ENCODE measurements around the gene STARD3. TPM values are rescaled to one million over a fixed set of nuclear protein-coding genes. Genes with fewer than 3 reads are reported as not detected.

The STARD3 gene
- total and polyA plus RNA-seq, 2 of the 13 experiments (the other 11 are each of a cell fraction or from before 2014, with no cell fraction given) = 34.6 to 100 TPM

DNA sequence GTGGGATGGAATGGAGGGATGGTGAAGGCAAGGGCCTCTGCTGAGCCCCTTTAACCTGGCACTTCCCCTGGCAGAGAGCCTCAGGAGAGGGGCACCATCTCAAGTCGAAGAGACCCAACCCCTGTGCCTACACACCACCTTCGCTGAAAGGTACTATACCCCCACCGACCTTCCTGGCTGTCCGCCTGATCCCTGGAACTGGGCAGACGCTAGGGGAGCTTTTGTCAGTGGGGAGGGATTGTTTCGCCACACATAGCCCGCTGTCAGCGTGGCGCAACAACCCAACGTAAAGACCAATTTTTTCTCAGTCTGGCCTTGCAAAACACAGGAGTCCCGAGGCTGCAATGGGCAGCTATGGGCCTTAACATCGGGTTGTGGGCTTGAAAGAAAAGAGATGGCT, 7.0 kb upstream of the STARD3 start (continued):
- TF ChIP-seq, protein P1, sequence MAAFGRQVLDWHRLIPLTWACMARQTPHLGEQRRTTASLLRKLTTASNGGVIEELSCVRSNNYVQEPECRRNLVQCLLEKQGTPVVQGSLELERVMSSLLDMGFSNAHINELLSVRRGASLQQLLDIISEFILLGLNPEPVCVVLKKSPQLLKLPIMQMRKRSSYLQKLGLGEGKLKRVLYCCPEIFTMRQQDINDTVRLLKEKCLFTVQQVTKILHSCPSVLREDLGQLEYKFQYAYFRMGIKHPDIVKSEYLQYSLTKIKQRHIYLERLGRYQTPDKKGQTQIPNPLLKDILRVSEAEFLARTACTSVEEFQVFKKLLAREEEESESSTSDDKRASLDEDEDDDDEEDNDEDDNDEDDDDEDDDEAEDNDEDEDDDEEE (CRISPR knock-in tag; IDR thresholded peaks at IDR 0.05) = no peak
- TF ChIP-seq, protein P2, sequence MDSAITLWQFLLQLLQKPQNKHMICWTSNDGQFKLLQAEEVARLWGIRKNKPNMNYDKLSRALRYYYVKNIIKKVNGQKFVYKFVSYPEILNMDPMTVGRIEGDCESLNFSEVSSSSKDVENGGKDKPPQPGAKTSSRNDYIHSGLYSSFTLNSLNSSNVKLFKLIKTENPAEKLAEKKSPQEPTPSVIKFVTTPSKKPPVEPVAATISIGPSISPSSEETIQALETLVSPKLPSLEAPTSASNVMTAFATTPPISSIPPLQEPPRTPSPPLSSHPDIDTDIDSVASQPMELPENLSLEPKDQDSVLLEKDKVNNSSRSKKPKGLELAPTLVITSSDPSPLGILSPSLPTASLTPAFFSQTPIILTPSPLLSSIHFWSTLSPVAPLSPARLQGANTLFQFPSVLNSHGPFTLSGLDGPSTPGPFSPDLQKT (CRISPR knock-in tag; IDR thresholded peaks at IDR 0.05; ENCODE audit: borderline replicate concordance) = no peak
- TF ChIP-seq ZNF329 (CRISPR knock-in tag; IDR thresholded peaks at IDR 0.05; ENCODE audit: low read depth) = no peak
- TF ChIP-seq, protein P3, sequence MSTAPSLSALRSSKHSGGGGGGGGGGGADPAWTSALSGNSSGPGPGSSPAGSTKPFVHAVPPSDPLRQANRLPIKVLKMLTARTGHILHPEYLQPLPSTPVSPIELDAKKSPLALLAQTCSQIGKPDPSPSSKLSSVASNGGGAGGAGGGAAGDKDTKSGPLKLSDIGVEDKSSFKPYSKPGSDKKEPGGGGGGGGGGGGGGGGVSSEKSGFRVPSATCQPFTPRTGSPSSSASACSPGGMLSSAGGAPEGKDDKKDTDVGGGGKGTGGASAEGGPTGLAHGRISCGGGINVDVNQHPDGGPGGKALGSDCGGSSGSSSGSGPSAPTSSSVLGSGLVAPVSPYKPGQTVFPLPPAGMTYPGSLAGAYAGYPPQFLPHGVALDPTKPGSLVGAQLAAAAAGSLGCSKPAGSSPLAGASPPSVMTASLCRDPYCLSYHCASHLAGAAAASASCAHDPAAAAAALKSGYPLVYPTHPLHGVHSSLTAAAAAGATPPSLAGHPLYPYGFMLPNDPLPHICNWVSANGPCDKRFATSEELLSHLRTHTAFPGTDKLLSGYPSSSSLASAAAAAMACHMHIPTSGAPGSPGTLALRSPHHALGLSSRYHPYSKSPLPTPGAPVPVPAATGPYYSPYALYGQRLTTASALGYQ (CRISPR knock-in tag; IDR thresholded peaks at IDR 0.05) = no peak
- peak; percentile 97 for TF ChIP-seq CEBPB (IDR thresholded peaks at IDR 0.05; ENCODE audit: borderline replicate concordance, low read depth, low read length)
- no peak for TF ChIP-seq NR2F2 (IDR thresholded peaks at IDR 0.05; ENCODE audit: borderline replicate concordance, low read depth)
- TF ChIP-seq, protein P4, sequence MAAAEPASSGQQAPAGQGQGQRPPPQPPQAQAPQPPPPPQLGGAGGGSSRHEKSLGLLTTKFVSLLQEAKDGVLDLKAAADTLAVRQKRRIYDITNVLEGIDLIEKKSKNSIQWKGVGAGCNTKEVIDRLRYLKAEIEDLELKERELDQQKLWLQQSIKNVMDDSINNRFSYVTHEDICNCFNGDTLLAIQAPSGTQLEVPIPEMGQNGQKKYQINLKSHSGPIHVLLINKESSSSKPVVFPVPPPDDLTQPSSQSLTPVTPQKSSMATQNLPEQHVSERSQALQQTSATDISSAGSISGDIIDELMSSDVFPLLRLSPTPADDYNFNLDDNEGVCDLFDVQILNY (CRISPR knock-in tag; conservative IDR thresholded peaks at IDR 0.05) = no peak
- TF ChIP-seq, protein P5, sequence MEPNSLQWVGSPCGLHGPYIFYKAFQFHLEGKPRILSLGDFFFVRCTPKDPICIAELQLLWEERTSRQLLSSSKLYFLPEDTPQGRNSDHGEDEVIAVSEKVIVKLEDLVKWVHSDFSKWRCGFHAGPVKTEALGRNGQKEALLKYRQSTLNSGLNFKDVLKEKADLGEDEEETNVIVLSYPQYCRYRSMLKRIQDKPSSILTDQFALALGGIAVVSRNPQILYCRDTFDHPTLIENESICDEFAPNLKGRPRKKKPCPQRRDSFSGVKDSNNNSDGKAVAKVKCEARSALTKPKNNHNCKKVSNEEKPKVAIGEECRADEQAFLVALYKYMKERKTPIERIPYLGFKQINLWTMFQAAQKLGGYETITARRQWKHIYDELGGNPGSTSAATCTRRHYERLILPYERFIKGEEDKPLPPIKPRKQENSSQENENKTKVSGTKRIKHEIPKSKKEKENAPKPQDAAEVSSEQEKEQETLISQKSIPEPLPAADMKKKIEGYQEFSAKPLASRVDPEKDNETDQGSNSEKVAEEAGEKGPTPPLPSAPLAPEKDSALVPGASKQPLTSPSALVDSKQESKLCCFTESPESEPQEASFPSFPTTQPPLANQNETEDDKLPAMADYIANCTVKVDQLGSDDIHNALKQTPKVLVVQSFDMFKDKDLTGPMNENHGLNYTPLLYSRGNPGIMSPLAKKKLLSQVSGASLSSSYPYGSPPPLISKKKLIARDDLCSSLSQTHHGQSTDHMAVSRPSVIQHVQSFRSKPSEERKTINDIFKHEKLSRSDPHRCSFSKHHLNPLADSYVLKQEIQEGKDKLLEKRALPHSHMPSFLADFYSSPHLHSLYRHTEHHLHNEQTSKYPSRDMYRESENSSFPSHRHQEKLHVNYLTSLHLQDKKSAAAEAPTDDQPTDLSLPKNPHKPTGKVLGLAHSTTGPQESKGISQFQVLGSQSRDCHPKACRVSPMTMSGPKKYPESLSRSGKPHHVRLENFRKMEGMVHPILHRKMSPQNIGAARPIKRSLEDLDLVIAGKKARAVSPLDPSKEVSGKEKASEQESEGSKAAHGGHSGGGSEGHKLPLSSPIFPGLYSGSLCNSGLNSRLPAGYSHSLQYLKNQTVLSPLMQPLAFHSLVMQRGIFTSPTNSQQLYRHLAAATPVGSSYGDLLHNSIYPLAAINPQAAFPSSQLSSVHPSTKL (CRISPR knock-in tag; IDR thresholded peaks at IDR 0.05) = 0 out of 2 replicates have a peak, but pooled peaks have one; percentile 11
- no peak for TF ChIP-seq ZNF431 (CRISPR knock-in tag; IDR thresholded peaks at IDR 0.05; ENCODE audit: borderline replicate concordance, low read depth)
- TF ChIP-seq, protein P6, sequence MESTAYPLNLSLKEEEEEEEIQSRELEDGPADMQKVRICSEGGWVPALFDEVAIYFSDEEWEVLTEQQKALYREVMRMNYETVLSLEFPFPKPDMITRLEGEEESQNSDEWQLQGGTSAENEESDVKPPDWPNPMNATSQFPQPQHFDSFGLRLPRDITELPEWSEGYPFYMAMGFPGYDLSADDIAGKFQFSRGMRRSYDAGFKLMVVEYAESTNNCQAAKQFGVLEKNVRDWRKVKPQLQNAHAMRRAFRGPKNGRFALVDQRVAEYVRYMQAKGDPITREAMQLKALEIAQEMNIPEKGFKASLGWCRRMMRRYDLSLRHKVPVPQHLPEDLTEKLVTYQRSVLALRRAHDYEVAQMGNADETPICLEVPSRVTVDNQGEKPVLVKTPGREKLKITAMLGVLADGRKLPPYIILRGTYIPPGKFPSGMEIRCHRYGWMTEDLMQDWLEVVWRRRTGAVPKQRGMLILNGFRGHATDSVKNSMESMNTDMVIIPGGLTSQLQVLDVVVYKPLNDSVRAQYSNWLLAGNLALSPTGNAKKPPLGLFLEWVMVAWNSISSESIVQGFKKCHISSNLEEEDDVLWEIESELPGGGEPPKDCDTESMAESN (CRISPR knock-in tag; conservative IDR thresholded peaks at IDR 0.05) = no peak

Data from HepG2 (cell line).